Right ventricle myocardium superior (tissue), 1 donor: ENCODE measurements around the gene ACCSL. TPM values are rescaled to one million over a fixed set of nuclear protein-coding genes. Genes with fewer than 3 reads are reported as not detected.

ENCODE experiments used
- ATAC-seq: fragments of 200-7000 bp; cut with Tn5 transposase; one replicate; pipeline ENCODE4 v1.9.1; 2020; ENCODE audit warnings: mild to moderate bottlenecking; ENCODE audit not compliant: poor library complexity
- DNase-seq: peaks from one replicate; pipeline ENCODE4 v3.0.0-alpha.2; 2020
- intact Hi-C: fragments of 100-400 bp; cut with DNase I; formaldehyde crosslinking; loops from one replicate; pipeline ENCODE4 v1.11.2; 2022
- total RNA-seq: library from RNA; stranded (reverse); fragmentation: NEBNext Ultra II Directional; extraction: Animal tissue kit (Norgen Biotek cat#: 25700); gene quantifications from one replicate; pipeline ENCODE4 v1.2.1, GENCODE V29; 2021
- donor health status: DM: no; HTN: yes; CAD: no; lungs with severe emphysema.

The ACCSL gene
- total RNA-seq, 1 donor from 2014 or later: not detected

DNA sequence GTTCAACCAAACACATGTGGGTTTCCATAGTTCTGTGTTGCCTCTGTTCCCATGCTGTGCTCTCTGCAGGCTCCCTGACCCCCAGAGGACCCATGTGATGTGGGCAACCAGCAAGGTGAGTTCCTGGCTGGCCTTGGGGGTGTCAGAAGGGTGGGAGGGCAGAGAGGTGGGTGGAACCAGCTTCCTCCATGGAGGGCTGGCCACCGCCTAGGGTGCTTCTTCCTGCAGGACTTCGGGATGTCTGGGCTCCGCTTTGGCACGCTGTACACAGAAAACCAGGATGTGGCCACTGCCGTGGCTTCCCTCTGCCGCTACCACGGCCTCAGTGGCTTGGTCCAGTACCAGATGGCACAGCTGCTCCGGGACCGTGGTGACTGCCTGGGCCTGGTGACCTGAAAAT lies 33.2 kb downstream of the ACCSL start:
- DNase-seq (no peak), ATAC-seq (no peak)
- intact Hi-C loops: no loop called here

DNA sequence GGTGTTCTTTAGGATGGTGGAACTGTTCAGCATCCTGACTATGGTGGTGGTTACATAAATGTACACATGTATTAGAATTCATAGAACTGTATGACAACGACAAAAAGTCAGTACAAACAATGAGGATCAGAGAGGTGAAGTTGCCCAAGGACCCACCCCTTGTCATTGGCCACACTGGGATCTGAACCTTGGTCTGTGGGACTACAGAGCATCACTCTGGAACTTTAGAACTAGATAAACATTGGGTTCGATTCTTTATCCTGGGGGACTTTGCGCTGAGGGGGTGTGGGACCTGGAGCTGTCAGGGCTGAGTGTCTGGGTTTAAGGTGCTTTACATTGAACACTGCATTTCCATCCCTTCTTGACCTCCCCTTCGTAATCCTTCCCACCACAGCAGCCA lies 34.9 kb downstream of the ACCSL start:
- intact Hi-C loops: no loop called here
- ATAC-seq (no peak), DNase-seq (no peak)

DNA sequence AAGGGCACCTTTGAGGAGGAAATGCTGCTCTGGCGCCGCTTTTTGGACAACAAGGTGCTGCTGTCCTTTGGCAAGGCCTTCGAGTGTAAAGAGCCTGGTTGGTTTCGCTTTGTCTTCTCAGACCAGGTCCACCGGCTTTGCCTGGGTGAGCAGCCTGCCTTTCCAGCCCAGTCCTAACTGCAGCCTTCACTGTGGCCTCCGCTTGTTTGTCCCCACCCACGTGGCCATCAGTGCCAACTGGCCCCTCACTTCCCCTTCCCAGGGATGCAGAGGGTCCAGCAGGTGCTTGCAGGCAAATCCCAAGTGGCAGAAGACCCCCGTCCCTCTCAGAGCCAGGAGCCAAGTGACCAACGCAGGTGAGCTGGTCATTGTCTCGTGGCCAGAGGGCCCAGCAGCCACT lies 35.7 kb downstream of the ACCSL start:
- intact Hi-C loops: no loop called here
- ATAC-seq: no peak
- DNase-seq: no peak

GRCh38 chr11:44083906-44084305 lies 36.1 kb downstream of the ACCSL start:
- DNase-seq: no peak
- intact Hi-C loops: no loop called here
- ATAC-seq: no peak

DNA sequence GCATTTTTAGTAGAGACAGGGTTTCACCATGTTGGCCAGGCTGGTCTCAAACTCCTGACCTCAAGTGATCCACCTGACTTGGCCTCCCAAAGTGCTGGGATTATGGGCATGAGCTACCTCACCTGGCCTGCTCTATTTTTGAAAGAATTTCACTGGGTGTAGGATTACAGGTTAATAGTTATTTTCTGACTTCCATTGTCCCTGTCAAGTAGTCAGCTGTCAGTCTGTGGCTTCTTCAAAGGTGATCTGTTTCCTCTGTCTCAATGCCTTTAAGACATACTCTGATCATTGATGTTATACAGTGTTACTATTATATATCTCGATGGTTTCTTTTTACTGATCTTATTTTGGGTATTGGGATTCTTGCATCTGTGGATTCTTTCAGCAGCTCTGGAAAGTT lies 37.5 kb downstream of the ACCSL start:
- intact Hi-C loops: no loop called here
- DNase-seq (no peak), ATAC-seq (no peak)

GRCh38 chr11:44088377-44088776 lies 40.6 kb downstream of the ACCSL start:
- ATAC-seq (no peak), DNase-seq (no peak)
- intact Hi-C loops: no loop called here

DNA sequence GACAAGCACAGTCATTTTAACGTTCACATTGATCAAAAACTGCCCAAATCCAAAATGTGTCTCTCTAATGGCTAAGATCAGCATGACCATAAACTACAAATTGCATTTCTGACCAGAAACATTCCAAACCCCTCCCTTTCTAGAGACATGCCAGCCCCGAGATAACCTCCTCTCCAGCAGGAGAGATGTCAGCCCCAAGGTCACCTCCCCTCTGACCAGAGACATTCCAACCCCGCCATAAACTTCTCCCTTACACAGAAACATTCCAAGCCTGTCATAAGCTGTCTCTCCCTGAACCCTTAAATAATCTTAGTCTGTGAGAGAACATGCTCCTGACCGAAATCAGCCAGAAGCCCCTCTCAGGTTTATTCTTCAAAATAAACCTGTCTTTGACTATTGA lies 41.1 kb downstream of the ACCSL start:
- no peak for ATAC-seq
- DNase-seq: no peak
- intact Hi-C loops: no loop called here

- DNase-seq: no peak
- intact Hi-C loops: loop anchor here (5.0 kb wide), 1 partner anchor 452 kb away; no protein-coding TSS in a partner anchor
- no peak for ATAC-seq
Measured at GRCh38 chr11:44090539-44090938, 42.8 kb downstream of the ACCSL start.

GRCh38 chr11:44094260-44094868 lies 46.6 kb downstream of the ACCSL start:
- DNase-seq: peak; percentile 57
- intact Hi-C loops: loop anchor here (5.0 kb wide), 1 partner anchor 448 kb away; no protein-coding TSS in a partner anchor
- ATAC-seq: peak; percentile 68

- peak; percentile 99 for ATAC-seq
- DNase-seq: peak; percentile 93
- intact Hi-C loops: no loop called here
Measured at GRCh38 chr11:44095506-44096359, 48.0 kb downstream of the ACCSL start, which contains the start of gene EXT2. Gene EXT2 (plus strand): TSS chr11:44095678. CDS start chr11:44107713, 12,035 bp downstream.

DNA sequence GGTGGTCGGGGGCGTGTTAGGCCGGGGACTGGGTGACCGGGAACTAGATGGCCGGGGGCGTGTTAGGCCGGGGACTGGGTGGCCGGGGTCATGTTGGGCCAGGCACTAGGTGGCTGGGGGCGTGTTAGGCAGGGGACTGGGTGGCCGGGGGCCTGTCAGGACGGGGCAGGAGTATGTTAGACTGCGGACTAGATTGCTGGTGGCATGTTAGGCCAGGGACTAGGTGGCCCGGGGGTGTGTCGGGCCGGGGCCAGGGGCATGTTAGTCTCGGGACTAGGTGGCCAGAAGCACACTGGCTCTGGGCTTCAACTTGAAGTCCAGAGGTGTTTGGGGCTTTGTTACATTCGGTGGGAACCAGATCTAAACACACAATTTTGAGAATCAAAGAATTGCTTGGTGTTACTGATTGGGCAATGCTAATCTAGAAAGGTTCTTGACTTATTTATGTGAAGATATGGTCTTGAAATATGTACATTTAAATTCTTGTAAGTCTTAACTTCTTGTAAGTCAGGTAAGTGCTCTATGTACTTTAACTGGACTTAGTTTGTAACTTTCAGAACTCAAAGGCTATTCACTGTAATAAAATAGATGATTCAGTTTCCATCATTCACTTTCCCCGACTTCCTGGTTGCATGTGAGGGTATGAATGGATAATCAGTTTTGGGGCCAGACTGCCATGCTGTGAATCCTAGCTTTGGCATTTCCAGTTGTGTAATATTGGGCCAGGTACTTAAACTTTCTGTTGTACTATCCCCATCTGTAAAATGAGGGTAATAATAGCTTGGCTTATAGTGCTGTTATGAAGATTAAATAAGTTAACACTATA lies 48.8 kb downstream of the ACCSL start:
- no peak for DNase-seq
- intact Hi-C loops: no loop called here
- ATAC-seq: peak; percentile 1

DNA sequence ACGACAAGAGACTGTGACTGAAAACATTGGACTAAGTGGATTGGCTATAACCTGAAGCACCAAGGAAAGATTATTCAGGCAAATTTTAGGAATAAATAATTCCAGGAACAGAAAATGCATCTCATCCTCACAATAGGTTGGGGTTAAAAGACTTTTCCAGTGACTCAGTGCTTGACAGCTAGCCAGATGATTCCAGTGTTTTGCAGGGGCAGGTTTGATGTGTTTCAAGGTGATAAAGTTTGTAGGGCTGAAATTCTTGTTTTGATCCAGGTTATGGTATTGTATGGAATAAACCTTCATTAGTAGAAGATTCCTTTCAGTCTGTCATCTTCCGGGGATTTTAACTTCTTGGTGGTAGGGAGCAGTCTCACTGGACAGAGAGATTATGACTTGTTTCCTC lies 50.0 kb downstream of the ACCSL start:
- no peak for ATAC-seq
- no peak for DNase-seq
- intact Hi-C loops: no loop called here

DNA sequence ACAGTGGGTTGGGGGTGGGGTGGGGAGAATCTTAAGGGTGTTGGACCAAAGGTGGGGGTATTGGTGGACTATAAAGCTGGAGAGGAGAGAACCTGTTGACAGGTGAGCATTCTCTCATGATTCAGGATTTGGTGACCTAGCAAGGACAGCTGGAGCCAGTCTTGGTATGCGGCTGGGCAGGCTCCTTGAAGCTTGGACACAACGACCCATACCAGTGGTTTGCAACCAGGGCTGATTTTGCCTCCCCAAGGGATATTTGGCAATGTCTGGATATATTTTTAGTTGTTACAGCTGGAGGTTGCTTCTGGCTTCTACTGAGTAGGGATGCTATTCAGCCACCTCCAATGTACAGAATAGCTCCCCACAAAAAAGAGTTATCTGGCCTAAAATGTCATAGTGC lies 53.3 kb downstream of the ACCSL start:
- ATAC-seq: no peak
- intact Hi-C loops: no loop called here
- DNase-seq: no peak

DNA sequence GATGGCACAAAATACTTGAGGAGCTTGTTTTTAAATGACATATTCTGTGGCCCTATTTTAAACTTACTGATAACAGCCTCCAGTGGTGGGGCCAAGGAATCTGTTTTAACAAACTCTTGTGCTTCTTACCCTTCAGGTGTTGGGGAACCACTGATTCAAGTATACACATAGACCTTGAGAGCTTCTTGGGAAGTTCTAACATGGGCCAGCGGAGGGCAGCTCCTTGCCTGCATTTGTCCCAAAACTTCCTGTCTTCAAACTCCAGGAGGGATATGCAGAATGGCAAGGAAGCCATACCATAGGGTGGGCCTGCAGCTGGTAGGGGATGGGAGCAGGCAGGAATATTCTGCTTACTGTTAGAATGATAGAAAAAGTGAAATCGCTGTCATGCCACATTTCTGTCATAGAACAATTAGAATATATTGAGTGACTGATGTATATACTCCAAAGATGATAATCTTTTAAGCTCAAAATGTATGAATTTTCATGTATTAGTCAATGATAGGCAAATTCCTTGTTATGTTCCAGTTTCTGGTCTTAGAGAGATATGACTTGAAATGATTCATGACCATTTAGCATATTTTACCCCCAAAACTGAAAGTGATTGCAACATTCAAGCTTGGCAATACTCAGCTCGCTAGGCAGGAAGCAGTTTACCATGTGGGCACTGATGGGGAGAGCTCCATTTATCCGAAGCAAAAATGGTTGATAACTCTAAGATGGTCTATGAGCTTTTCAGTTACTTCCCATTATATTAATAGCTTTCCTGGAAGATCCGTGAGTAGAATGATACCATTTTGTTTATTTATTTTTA lies 56.9 kb downstream of the ACCSL start:
- intact Hi-C loops: no loop called here
- no peak for DNase-seq
- ATAC-seq: no peak

- no peak for ATAC-seq
- DNase-seq: no peak
- intact Hi-C loops: no loop called here
Measured at GRCh38 chr11:44108260-44108659, 60.5 kb downstream of the ACCSL start.
